ENCODE results near the gene TBCD.

The TBCD gene

GRCh38 chr17:82859431-82860403, 107.9 kb downstream of the TBCD start:
- peak; percentile 65 for DNase-seq

- DNase-seq = no peak
Observed at GRCh38 chr17:82860606-82861392, 108.9 kb downstream of the TBCD start.

DNA sequence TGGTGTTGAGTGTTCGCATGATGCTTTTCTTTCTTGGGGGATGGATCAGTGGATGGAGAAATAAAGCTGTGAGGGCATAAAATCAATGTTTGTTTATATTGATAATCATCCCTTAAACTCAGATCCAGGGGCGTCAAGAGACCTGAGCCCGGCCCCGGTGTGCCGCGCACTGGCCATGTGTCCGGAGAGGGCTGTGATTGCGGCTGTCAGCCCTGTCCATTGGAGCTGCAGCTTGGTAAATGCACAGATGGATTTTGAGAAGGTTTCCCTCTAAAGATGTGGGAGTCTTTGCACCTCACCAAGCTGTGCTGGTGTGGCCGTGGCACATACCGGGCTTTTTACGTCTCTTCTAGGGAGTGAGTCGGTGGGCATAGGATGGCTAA, 109.5 kb downstream of the TBCD start:
- no peak for DNase-seq

DNA sequence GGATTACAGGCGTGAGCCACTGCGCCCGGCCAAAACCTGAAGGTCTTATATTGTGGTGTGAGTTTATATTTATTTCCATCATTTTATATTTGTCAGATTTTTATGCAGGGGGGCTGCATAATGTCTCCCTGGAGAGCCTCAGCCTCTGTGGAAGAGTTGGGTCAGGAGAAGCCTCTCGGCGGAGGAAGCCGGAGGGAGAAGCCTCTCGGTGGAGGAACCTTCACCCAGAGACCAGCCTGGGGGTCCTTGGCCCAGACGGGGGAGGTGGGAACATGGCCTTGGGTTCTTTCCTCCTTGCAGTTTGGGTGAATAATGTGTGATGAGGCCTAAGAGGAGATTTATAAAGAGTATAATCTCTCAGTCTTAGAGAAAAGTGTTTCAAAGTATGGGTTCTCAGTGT, 110.3 kb downstream of the TBCD start:
- DNase-seq = no peak

DNA sequence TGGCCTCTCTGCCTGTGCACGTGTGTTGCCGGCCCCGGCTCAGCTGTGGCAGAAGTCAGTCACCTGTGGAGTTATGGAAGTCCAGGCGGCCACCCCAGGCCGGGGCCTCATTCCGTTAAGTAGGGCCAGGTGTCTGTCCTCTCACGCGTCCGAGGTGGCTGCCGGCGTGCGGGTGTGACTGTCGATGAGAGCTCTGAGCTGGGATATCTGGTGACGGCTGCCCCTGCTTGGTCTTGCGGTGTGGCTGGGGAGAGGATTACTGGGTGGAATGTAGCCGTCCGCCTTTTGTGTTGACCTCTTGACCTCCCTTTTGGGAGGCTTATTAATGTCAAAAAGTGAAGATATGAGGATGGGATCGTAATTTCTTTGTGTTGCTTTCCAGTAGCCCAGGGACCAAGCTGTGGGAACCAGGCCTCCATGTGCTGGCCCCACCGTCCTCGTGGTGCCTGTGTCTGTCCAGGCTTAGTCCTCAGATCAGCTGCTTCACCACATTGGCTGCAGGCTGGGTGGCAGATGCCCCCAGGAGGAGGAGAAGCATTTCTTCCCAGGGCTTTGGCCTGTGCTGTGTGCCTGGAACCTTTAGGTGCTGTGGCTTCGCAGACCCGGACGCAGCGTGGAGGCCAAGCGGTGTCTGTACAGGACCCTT, 111.0 kb downstream of the TBCD start:
- DNase-seq = no peak

GRCh38 chr17:82863383-82863940, 111.6 kb downstream of the TBCD start:
- no peak for DNase-seq

DNA sequence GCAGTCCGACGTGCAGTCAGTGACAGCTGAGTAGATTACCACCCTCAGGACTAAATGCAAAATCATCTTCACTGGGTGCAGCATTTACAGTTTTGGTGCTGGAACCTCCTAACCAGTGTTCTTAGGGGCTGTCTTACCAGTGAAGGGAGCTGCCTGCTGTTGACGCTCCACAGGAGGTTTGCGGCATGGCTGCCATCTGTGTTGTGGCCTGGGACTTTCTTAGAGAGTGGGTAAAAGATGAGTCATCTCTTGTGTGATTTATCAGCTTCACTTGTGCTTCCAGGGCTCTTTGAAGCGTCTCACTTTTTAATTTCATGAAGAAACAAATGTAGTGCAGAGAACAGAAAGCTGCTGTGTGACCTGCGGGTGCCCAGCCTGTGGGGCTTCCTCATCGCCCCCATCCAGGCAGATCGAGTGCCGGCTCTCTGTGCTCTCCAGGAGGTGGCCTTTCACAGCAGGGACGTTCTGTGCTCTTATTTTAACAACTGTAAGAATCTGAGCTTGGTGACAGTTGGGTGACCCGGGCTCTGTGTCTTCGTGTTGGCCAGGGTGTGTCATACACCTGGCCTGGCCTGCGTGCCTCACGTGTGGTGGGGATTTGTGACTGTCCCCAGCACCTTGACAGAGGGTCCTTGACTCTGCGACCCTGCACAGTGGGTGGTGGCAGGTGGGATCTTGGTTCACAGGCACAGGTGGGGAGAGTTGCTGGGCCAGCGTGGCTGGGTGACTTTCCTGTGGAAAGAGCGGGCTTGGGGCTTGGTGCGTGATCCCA, 112.3 kb downstream of the TBCD start:
- peak; percentile 79 for DNase-seq

GRCh38 chr17:82864713-82865248, 112.9 kb downstream of the TBCD start:
- no peak for DNase-seq

DNA sequence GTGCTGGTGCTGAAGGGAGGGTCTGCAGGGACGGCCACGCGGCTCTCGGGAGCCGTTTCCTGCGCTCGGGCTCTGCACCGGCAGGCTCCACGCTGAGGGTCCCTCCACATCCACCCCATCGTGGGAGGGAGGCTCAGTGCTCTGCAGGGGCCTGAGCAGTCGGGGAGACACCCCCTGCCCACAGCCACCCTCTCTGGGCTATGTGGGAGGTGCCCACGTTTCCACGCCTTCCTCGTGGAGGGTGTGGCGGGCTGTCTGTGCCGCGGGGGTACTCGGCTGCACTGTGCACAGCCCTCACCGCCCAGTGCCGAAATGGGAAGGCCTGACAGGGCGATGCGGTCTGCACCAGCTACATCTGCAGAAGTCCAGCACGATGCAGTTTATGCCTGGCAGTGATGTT, 113.4 kb downstream of the TBCD start:
- DNase-seq = no peak

DNA sequence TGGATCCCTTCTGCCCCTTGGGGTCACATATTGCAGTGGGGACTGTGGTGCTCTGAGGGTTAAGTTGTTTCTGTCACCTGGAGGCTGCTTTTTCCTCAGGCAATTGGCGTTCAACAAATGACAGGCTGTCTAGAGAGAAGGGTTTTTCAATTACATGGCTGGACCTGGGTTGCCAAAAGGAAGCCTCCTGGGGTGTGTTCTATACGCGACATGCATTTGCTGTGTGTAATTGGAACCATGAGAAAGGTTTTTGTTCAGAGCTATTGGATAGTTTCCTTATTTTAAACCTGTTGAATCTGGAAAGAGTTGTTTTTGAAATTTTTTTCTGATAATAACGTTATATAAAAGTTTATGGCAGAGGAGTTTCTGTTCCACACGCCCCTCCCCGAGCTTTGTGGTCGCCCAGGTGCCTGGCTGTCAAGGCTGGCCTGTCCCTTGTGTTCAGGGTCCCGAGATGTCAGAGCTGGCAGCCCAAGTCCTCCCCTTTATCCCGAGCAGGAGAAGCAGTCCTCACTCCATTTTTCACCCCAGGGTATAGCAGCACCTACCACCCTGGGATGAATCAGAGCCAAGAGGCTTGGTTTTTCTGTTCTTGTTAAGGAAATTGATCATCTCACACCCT, 114.0 kb downstream of the TBCD start:
- DNase-seq = no peak

GRCh38 chr17:82866590-82867191, 114.8 kb downstream of the TBCD start:
- DNase-seq = no peak

DNA sequence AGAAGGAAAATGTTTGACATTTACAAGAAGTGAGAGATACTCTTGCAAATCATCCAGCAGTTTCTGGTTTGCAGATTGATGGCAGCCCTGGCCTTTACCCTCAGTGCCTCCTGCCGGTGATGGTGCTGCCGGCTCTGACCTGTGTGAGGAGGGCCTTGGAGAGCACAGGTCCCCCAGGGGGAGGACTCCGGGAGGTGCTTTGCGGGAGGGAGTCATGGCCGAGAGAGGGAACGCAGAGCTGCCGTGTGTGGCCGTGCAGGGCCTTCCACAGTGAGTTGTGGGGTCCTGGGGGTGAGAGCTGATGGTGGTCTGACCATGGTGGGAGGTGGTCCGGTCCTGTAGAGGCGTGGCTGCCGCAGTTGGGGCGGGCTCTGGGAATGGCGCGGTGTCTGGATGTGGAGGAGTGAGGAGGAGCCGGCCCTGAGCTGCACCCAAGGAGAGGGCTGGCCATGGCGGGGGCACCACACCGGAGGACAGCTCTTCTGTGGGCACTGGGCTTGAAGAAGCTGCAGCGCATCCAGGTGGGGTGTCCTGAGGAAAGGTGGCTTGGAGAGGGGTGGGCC, 116.0 kb downstream of the TBCD start:
- no peak for DNase-seq

- DNase-seq = no peak
Observed at GRCh38 chr17:82868715-82869131, 116.9 kb downstream of the TBCD start.

DNA sequence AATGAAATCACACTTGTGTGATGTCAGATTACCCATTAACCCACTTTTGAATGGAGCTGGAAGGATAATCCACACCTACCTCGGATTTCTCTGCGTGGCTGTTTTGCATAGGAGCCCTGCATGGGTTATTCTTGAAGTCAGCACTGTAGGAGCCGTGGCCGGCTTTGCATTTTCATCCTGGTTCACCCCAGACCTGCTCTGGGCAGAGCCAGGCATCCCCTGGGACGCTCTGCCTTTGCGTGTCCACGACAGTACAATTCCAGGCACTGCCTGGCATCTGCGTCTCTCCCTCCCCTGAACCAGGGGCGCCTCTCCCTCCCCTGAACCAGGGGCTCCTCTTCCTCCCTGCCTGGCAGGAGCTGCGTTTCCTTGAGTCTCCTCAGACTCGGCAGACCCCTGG, 117.7 kb downstream of the TBCD start:
- DNase-seq = no peak

GRCh38 chr17:82870091-82870491, 118.2 kb downstream of the TBCD start:
- DNase-seq = no peak

DNA sequence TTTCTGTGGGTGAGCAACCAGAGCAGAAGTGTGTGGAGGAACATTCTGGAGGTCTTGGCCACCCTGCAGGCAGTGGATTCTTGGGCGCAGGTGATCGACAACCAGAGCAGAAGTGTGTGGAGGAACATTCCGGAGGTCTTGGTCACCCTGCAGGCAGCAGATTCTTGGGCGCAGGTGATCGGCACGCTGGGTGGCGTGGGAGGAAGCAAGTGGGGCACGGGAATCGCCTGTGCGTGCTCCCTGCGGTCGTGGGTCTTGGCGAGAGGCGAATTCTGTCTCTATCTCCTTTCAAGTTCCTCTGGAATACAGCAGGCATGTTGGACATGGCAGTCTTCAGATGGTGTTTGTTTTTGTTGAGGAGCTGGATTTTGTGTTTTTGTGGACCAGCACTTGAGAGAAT, 118.7 kb downstream of the TBCD start:
- DNase-seq = no peak

DNA sequence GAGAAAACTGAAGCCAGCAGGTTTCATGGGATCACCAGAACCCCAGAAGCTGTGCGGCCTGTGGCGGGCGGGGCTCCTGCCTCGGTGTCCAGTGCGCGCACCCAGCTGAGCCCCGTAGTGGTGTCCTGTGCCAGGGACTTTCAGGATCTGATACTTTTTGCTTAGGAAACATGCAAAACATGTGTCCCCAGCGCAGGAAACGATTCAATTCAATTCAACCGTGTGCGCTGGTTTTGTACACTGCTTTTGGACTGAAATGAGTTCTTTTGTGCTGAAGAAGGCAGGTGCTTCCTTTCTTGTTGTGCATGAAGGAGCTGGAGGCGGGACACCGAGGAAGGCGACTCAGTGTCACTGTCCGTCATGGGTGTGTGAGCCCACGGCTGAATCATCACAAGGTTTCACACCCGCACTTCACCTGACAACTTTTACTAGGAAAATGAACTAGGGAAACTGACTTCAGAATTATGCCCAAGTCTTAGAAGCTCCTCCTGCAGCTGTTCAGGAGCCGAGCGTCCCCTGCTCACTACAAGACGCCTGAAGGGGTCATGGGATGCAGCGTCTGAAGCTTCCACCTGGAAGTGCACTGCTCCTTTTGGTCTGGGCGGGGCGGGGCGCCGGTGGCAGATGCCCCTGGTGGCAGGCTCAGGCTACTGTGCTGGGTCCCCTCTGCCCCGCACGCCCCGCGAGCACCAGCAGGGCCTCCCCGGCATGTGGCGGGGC, 119.4 kb downstream of the TBCD start:
- DNase-seq = no peak

DNA sequence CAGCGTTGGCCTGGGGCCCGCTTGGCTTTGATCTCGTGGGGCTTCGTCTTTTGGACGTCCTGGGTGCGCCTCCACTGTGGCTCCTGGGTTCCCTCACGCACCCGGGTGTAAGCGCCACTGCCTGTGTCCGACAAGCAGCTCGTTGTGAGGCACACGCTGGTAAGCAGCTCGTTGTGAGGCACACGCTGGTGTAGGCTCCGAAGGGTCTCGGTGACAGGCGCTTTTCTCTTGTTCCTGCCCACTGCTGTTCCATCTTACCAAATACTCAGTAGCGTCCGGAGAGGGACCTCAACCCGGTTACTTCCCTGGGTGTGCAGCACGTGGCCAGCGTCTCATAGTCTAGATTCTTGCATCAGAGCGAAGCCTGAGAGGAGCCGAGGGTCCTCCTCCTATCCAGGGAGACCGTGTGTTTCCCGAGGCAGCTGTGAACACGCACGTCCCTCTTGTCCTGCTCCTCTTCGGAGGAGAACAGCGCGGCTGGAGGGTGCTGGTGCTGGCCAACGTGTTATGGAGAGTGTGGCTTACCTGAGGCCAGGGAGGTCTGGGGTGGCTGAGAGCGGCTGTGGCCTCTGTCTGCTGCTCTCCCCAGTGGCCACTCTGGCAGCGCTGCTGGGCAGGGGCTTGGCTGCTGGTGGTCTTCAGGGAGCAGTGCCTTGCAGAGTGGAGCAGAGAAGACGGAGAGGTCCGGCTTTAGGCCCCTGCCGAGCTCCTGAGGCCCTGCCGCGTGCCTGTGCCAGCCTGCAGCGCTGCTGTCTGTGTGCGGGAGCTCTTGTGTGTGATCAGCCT, 120.1 kb downstream of the TBCD start:
- no peak for DNase-seq

Measured in stimulated activated CD4-positive, alpha-beta T cell treated with anti-CD3 and anti-CD28 coated beads, Interleukin-4, amount 100 ng/mL, for 1 hour (primary cell).